ENCODE results near the gene USP6NL. TPM values are rescaled to one million over a fixed set of nuclear protein-coding genes. Genes with fewer than 3 reads are reported as not detected.
A peak's percentile ranks its signal among the peaks of the same experiment; 100 is the strongest.

USP6NL gene
- total and polyA plus RNA-seq, 2 of the 8 experiments (the other 6 are each of a cell fraction or from before 2014, with no cell fraction given): 10.9 to 28.8 TPM

- H2BK5ac ChIP-seq (ENCODE audit: low read depth, low read length): no peak overlapping the region
- H3K23me2 ChIP-seq (ENCODE audit: low read depth, low read length): no peaks in the 10 kb centered on the region
- no peak overlapping the region for H3K23ac ChIP-seq (ENCODE audit: insufficient read length)
- H4K5ac ChIP-seq (ENCODE audit: insufficient read length, low read depth, low read length): no peak overlapping the region
- no peak overlapping the region for H3K9ac ChIP-seq (replicated peaks in 1 of 4; ENCODE audit: extremely low read depth in 1 of 4, low read depth in 3 of 4, low read length in 3 of 4)
- no peaks in the 10 kb centered on the region for H4K20me1 ChIP-seq (replicated peaks in 1 of 2; ENCODE audit: control insufficient read depth in 1 of 2, insufficient read depth in 2 of 2, low read length in 2 of 2)
- no peak overlapping the region for H3K14ac ChIP-seq (ENCODE audit: insufficient read length)
- ChIA-PET POLR2A (ENCODE audit: partially characterized antibody) (no interaction called here), CTCF (ENCODE audit: partially characterized antibody) (interaction anchor here (0.6 to 1.2 kb wide), 6 partner anchors 8 to 286 kb away, joined by 3 to 5 read pairs (median 3); no protein-coding TSS in a partner anchor)
- H2BK12ac ChIP-seq (ENCODE audit: low read depth, low read length): no peak overlapping the region
- no peak overlapping the region for H4K91ac ChIP-seq (replicated peaks; ENCODE audit: insufficient read length, low read length)
- no peak overlapping the region for H2BK15ac ChIP-seq (ENCODE audit: low read length)
- no peak overlapping the region for H2AFZ ChIP-seq (ENCODE audit: low read length)
- H3K56ac ChIP-seq (replicated peaks; ENCODE audit: insufficient read length, low read depth, low read length): no peak overlapping the region
- H2AK5ac ChIP-seq (ENCODE audit: low read depth, low read length): no peak overlapping the region
- FAIRE-seq (no peak), DNase-seq (ENCODE audit: low read depth in 1 of 2, low spot score in 2 of 2) (no peak)
- no peak overlapping the region for H3K27ac ChIP-seq (ENCODE audit: low read depth, low read length)
- peaks cover under 1% of the 10 kb centered on the region; the same call in 1 of the 2 replicates for H3K79me1 ChIP-seq (ENCODE audit: low read depth, low read length)
- no peak overlapping the region for H3K4ac ChIP-seq (replicated peaks; ENCODE audit: insufficient read length, low read depth, low read length)
- WGBS, 2 experiments (ENCODE audit: extremely low coverage in 1 of 2, insufficient coverage in 1 of 2, insufficient read length in 1 of 2, insufficient replicate concordance in 2 of 2, low coverage in 1 of 2, low lambda C conversion rate in 2 of 2, missing lambda C conversion rate in 1 of 2): 95% methylated on average over 26 of the region's 26 CpGs; no CpG with 5 or more reads in 1 of the 2 experiments
- H3K4me1 ChIP-seq (replicated peaks in 1 of 4; ENCODE audit: control insufficient read depth in 3 of 4, insufficient read depth in 4 of 4, low read length in 3 of 4): peaks cover 0 to 1% (median 0%) of the 10 kb centered on the region in 4 experiments; a peak in 2 of 7 replicates
- no peaks in the 10 kb centered on the region for H3K9me3 ChIP-seq (ENCODE audit: insufficient read depth in 2 of 2, low read depth in 1 of 2, low read length in 1 of 2)
- H3K4me2 ChIP-seq (ENCODE audit: insufficient read depth in 1 of 2, low read depth in 2 of 2, low read length in 2 of 2): no peak overlapping the region
- peaks cover 0 to 8% of the 10 kb centered on the region in 2 experiments; a peak in 2 of 4 replicates for H3K79me2 ChIP-seq (ENCODE audit: control insufficient read depth in 1 of 2, insufficient read depth in 2 of 2, low read length in 2 of 2)
- no peak overlapping the region for H2BK120ac ChIP-seq (replicated peaks; ENCODE audit: low read depth, low read length)
- no peak overlapping the region for H3K4me3 ChIP-seq (ENCODE audit: extremely low read depth in 1 of 4, insufficient read depth in 2 of 4, low read depth in 3 of 4, low read length in 4 of 4)
- no peaks in the 10 kb centered on the region for H3K27me3 ChIP-seq (replicated peaks in 1 of 4; ENCODE audit: control insufficient read depth in 3 of 4, extremely low read depth in 1 of 4, insufficient read depth in 3 of 4, low read length in 3 of 4)
- H3K18ac ChIP-seq (ENCODE audit: extremely low read depth, low read length): no peak overlapping the region
- peaks cover 10 to 19% (median 13%) of the 10 kb centered on the region in 4 experiments; a peak in 7 of 8 replicates for H3K36me3 ChIP-seq (ENCODE audit: control insufficient read depth in 2 of 4, insufficient read depth in 4 of 4, low read length in 3 of 4)
- H4K8ac ChIP-seq (ENCODE audit: extremely low read depth, insufficient read depth, low read length): peak overlapping the region; percentile 35; the same call in 1 of the 2 replicates
- no peak overlapping the region for H2BK20ac ChIP-seq (ENCODE audit: low read length)
- TF ChIP-seq ASH2L (IDR thresholded peaks at IDR 0.05; ENCODE audit: low read length) (no peak), YY1 (IDR thresholded peaks at IDR 0.05; ENCODE audit: low read depth, low read length) (no peak), SP2 (IDR thresholded peaks at IDR 0.05; ENCODE audit: low read length) (no peak), CBX8 (IDR thresholded peaks at IDR 0.05; ENCODE audit: borderline replicate concordance, low read depth, low read length) (no peak), BRCA1 (IDR thresholded peaks at IDR 0.05; ENCODE audit: low read depth, low read length) (no peak), EZH2 (IDR thresholded peaks at IDR 0.05; ENCODE audit: low read depth, low read length, severe bottlenecking) (no peak), SIX5 (IDR thresholded peaks at IDR 0.05; ENCODE audit: low read depth, low read length) (no peak), CTBP2 (IDR thresholded peaks at IDR 0.05; ENCODE audit: borderline replicate concordance, insufficient read depth, insufficient read length, low read length) (no peak), SRF (IDR thresholded peaks at IDR 0.05; ENCODE audit: low read depth, low read length) (no peak), POU5F1 (IDR thresholded peaks at IDR 0.05; ENCODE audit: low read depth, low read length) (no peak), ATF2 (IDR thresholded peaks at IDR 0.05; ENCODE audit: low read length) (no peak), KDM4A (IDR thresholded peaks at IDR 0.05; ENCODE audit: low read depth, low read length, severe bottlenecking) (no peak), NANOG (IDR thresholded peaks at IDR 0.05; ENCODE audit: insufficient read depth, low read depth, low read length, poor library complexity, severe bottlenecking) (no peak)
These were observed 148.3 kb downstream of the USP6NL start for GRCh38 chr10:11463111-11463510.
